Caco-2 (cell line): ENCODE data around the gene UBE3A. TPM values are rescaled to one million over a fixed set of nuclear protein-coding genes. Genes with fewer than 3 reads are reported as not detected.

ENCODE experiments used
- BruUV-seq: library from RNA; stranded (reverse); fragments of 400-500 nt; replicated peaks from 2 replicates; lab custom pipeline; 2021; lab: Mats Ljungman, UMichigan
- CTCF ChIA-PET: fragments of 300-600 bp; sonication (Branson Sonifier 250); formaldehyde crosslinking; loops from one replicate; lab custom pipeline; 2022; ENCODE audit warnings: antibody characterized with exemption; lab: Charles Lee
- POLR2A ChIA-PET: fragments of 300-600 bp; sonication (Branson Sonifier 250); formaldehyde crosslinking; loops from one replicate; lab custom pipeline; 2022; ENCODE audit warnings: antibody characterized with exemption; lab: Charles Lee
- DNase-seq, 2 experiments: peaks; one replicate each; pipeline versions ENCODE4 v3.0.0 to v3.0.0-alpha.2; 2020 to 2022
- H3K27me3 ChIP-seq: replicated peaks from 2 replicates; pipeline ENCODE4 v1.6.0; 2011; ENCODE audit warnings: low read length; ENCODE audit not compliant: control insufficient read depth, insufficient read depth
- H3K36me3 ChIP-seq: 2 replicates; pipeline ENCODE4 v1.5.1; 2011; ENCODE audit warnings: low read length; ENCODE audit not compliant: control insufficient read depth, insufficient read depth
- H3K4me1 ChIP-seq: fragments of 250-450 bp; sonication (Bioruptor Pico); 2 replicates; pipeline ENCODE4 v1.5.1; 2020; ENCODE audit warnings: mild to moderate bottlenecking
- H3K4me3 ChIP-seq: 2 replicates; pipeline ENCODE4 v1.5.1; 2011; ENCODE audit warnings: low read depth, mild to moderate bottlenecking, control low read depth, low read length
- H3K9me3 ChIP-seq: fragments of 250-450 bp; sonication (Bioruptor Pico); 2 replicates; pipeline ENCODE4 v1.5.1; 2020; ENCODE audit warnings: mild to moderate bottlenecking, moderate library complexity
- H3K27ac Mint-ChIP-seq: one replicate; pipeline ENCODE4 v1.8.0; 2022; ENCODE audit warnings: mixed read lengths; ENCODE audit not compliant: unreplicated experiment
- H3K27me3 Mint-ChIP-seq: one replicate; pipeline ENCODE4 v1.8.0; 2022; ENCODE audit warnings: mixed read lengths; ENCODE audit not compliant: insufficient read depth, unreplicated experiment
- H3K36me3 Mint-ChIP-seq: one replicate; pipeline ENCODE4 v1.8.0; 2022; ENCODE audit warnings: mild to moderate bottlenecking, mixed read lengths; ENCODE audit not compliant: insufficient read depth, unreplicated experiment
- H3K4me1 Mint-ChIP-seq: one replicate; pipeline ENCODE4 v1.8.0; 2022; ENCODE audit warnings: low read depth, mixed read lengths; ENCODE audit not compliant: unreplicated experiment
- H3K4me3 Mint-ChIP-seq: one replicate; pipeline ENCODE4 v1.8.0; 2022; ENCODE audit warnings: mild to moderate bottlenecking, moderate library complexity, mixed read lengths; ENCODE audit not compliant: unreplicated experiment
- H3K9me3 Mint-ChIP-seq: one replicate; pipeline ENCODE4 v1.8.0; 2022; ENCODE audit warnings: mixed read lengths; ENCODE audit not compliant: unreplicated experiment
- CTCF ChIP-seq, 2 experiments: fragments of 200-600 bp in 1 of 2; IDR thresholded peaks; 1 replicate in 1 of 2; 2 replicates in 1 of 2; pipeline versions ENCODE4 v1.5.1 to v1.8.0; 2011 to 2022; ENCODE audit warnings: antibody characterized with exemption in 1 of 2, control low read depth in 1 of 2, inconsistent platforms in 1 of 2, low read depth in 1 of 2, low read length in 1 of 2, mild to moderate bottlenecking in 1 of 2, moderate library complexity in 1 of 2; ENCODE audit not compliant: insufficient read depth in 1 of 2, severe bottlenecking in 1 of 2, unreplicated experiment in 1 of 2
- intact Hi-C: fragments of 100-400 bp; cut with micrococcal nuclease; formaldehyde crosslinking; loops from one replicate; pipeline ENCODE4 v1.10.0; 2022; ENCODE audit not compliant: unreplicated experiment
- total RNA-seq: library from RNA; stranded (reverse); gene quantifications from 2 replicates; pipeline ENCODE4 v1.2.3, GENCODE V29; 2022

UBE3A gene
- total RNA-seq, 1 experiment from 2014 or later, result 125 TPM

- ChIA-PET POLR2A (no interaction called here), CTCF (no interaction called here)
- intact Hi-C loops, result no loop called here
- no peak overlapping the region for H3K4me3 ChIP-seq
- H3K27me3 Mint-ChIP-seq, result no peaks in the 10 kb centered on the region
- H3K36me3 ChIP-seq, result peaks cover 3% of the 10 kb centered on the region
- peaks cover 56% of the 10 kb centered on the region for H3K36me3 Mint-ChIP-seq
- H3K4me1 ChIP-seq, result no peaks in the 10 kb centered on the region
- H3K9me3 ChIP-seq, result no peaks in the 10 kb centered on the region
- H3K27ac Mint-ChIP-seq, result no peak overlapping the region
- BruUV-seq, result no TSS peak
- no peaks in the 10 kb centered on the region for H3K9me3 Mint-ChIP-seq
- peaks cover 11% of the 10 kb centered on the region for H3K4me1 Mint-ChIP-seq
- no peak for DNase-seq
- H3K4me3 Mint-ChIP-seq, result no peak overlapping the region
- no peaks in the 10 kb centered on the region for H3K27me3 ChIP-seq
- no peak for TF ChIP-seq CTCF (IDR thresholded peaks at IDR 0.05; ENCODE audit: insufficient read depth in 1 of 2, low read depth in 1 of 2, low read length in 1 of 2, severe bottlenecking in 1 of 2, unreplicated experiment in 1 of 2)
Observed at GRCh38 chr15:25403771-25404170, 35.1 kb downstream of the UBE3A start.

- H3K36me3 Mint-ChIP-seq, result peaks cover 62% of the 10 kb centered on the region
- POLR2A ChIA-PET, result no interaction called here
- no peaks in the 10 kb centered on the region for H3K9me3 Mint-ChIP-seq
- intact Hi-C loops, result no loop called here
- peaks cover 10% of the 10 kb centered on the region for H3K4me1 Mint-ChIP-seq
- Histone ChIP-seq H3K4me3 (no peak overlapping the region), H3K36me3 (peaks cover 3% of the 10 kb centered on the region; the same call in 1 of the 2 replicates), H3K9me3 (no peaks in the 10 kb centered on the region), H3K27me3 (no peaks in the 10 kb centered on the region), H3K4me1 (no peaks in the 10 kb centered on the region)
- no peaks in the 10 kb centered on the region for H3K27me3 Mint-ChIP-seq
- CTCF ChIA-PET, result no interaction called here
- H3K27ac Mint-ChIP-seq, result no peak overlapping the region
- no peak overlapping the region for H3K4me3 Mint-ChIP-seq
- DNase-seq, result no peak
- TF ChIP-seq CTCF (IDR thresholded peaks at IDR 0.05; ENCODE audit: insufficient read depth in 1 of 2, low read depth in 1 of 2, low read length in 1 of 2, severe bottlenecking in 1 of 2, unreplicated experiment in 1 of 2), result no peak
- BruUV-seq, result no TSS peak
Observed at GRCh38 chr15:25402342-25402741, 36.5 kb downstream of the UBE3A start.

- no peak overlapping the region for H3K4me3 Mint-ChIP-seq
- no peak for TF ChIP-seq CTCF (IDR thresholded peaks at IDR 0.05; ENCODE audit: insufficient read depth in 1 of 2, low read depth in 1 of 2, low read length in 1 of 2, severe bottlenecking in 1 of 2, unreplicated experiment in 1 of 2)
Observed at GRCh38 chr15:25401501-25401900, 37.3 kb downstream of the UBE3A start.

More at GRCh38 chr15:25401501-25401900, 37.3 kb downstream of the UBE3A start:
- Mint-ChIP-seq H3K36me3 (peaks cover 53% of the 10 kb centered on the region), H3K27me3 (no peaks in the 10 kb centered on the region), H3K27ac (no peak overlapping the region), H3K9me3 (no peaks in the 10 kb centered on the region), H3K4me1 (peaks cover 2% of the 10 kb centered on the region)
- Histone ChIP-seq H3K4me1 (no peaks in the 10 kb centered on the region), H3K9me3 (no peaks in the 10 kb centered on the region), H3K27me3 (no peaks in the 10 kb centered on the region), H3K36me3 (peaks cover 3% of the 10 kb centered on the region; the same call in 1 of the 2 replicates), H3K4me3 (no peak overlapping the region)
- CTCF ChIA-PET, result no interaction called here
- intact Hi-C loops, result no loop called here
- BruUV-seq, result no TSS peak
- DNase-seq, result no peak
- POLR2A ChIA-PET, result no interaction called here
